CD14-positive monocyte (primary cell): ENCODE measurements around the gene TENM3. TPM values are rescaled to one million over a fixed set of nuclear protein-coding genes. Genes with fewer than 3 reads are reported as not detected.

Experiments used
- DNase-seq, 3 donors: peaks; one replicate each; pipeline ENCODE4 v3.0.0-alpha.2; 2011 to 2022
- H2AFZ ChIP-seq: 2 replicates; pipeline ENCODE4 v1.6.0; 2012; ENCODE audit warnings: mild to moderate bottlenecking, low read depth, low read length, inconsistent platforms; ENCODE audit not compliant: insufficient read depth, poor library complexity, severe bottlenecking
- H3K27ac ChIP-seq, 2 donors: 1 replicate in 1 of 2; 2 replicates in 1 of 2; pipeline ENCODE4 v1.5.1; 2012 to 2013; ENCODE audit warnings: low read length in 2 of 2, control low read depth in 1 of 2, inconsistent platforms in 1 of 2, low read depth in 1 of 2, mild to moderate bottlenecking in 1 of 2
- H3K27me3 ChIP-seq, 2 donors: one replicate each; pipeline versions ENCODE4 v1.6.0 to v1.6.1; 2011 to 2013; ENCODE audit warnings: low read length in 2 of 2; ENCODE audit not compliant: control insufficient read depth in 2 of 2, insufficient read depth in 2 of 2
- H3K36me3 ChIP-seq, 2 donors: replicated peaks in 1 of 2; 1 replicate in 1 of 2; 2 replicates in 1 of 2; pipeline versions ENCODE4 v1.5.1 to v1.6.1; 2012 to 2013; ENCODE audit warnings: low read length in 2 of 2, control low read depth in 1 of 2, inconsistent platforms in 1 of 2, mild to moderate bottlenecking in 1 of 2; ENCODE audit not compliant: insufficient read depth in 2 of 2, control insufficient read depth in 1 of 2
- H3K4me1 ChIP-seq, 2 donors: 1 replicate in 1 of 2; 2 replicates in 1 of 2; pipeline versions ENCODE4 v1.5.1 to v1.6.1; 2012 to 2013; ENCODE audit warnings: low read length in 2 of 2, control low read depth in 1 of 2, inconsistent platforms in 1 of 2, mild to moderate bottlenecking in 1 of 2, moderate library complexity in 1 of 2; ENCODE audit not compliant: insufficient read depth in 2 of 2, control insufficient read depth in 1 of 2
- H3K4me2 ChIP-seq: replicated peaks from 2 replicates; pipeline ENCODE3; 2012; ENCODE audit warnings: low read length, moderate library complexity, mild to moderate bottlenecking; ENCODE audit not compliant: poor library complexity, severe bottlenecking; ENCODE audit errors: extremely low read depth
- H3K4me3 ChIP-seq, 3 experiments: fragments of 200-600 bp in 1 of 3; sonication (generic) in 1 of 3; replicated peaks in 1 of 3; 1 replicate in 2 of 3; 2 replicates in 1 of 3; pipeline ENCODE4 v1.5.1; 2011 to 2013; ENCODE audit warnings: low read length in 3 of 3, mild to moderate bottlenecking in 3 of 3, control low read depth in 2 of 3, low read depth in 2 of 3, inconsistent platforms in 1 of 3, moderate library complexity in 1 of 3
- H3K79me2 ChIP-seq: 2 replicates; pipeline ENCODE4 v1.6.0; 2012; ENCODE audit warnings: mild to moderate bottlenecking, control low read depth, inconsistent platforms, low read length, moderate library complexity; ENCODE audit not compliant: insufficient read depth
- H3K9ac ChIP-seq: 2 replicates; pipeline ENCODE4 v1.6.0; 2017; ENCODE audit warnings: low read length, mild to moderate bottlenecking; ENCODE audit not compliant: insufficient read depth, poor library complexity, severe bottlenecking
- H3K9me3 ChIP-seq, 2 donors: replicated peaks in 1 of 2; 1 replicate in 1 of 2; 2 replicates in 1 of 2; pipeline versions ENCODE4 v1.5.1 to v1.6.1; 2012 to 2013; ENCODE audit warnings: low read length in 2 of 2, control low read depth in 1 of 2; ENCODE audit not compliant: control insufficient read depth in 1 of 2, insufficient read depth in 1 of 2
- H4K20me1 ChIP-seq: 2 replicates; pipeline ENCODE4 v1.6.0; 2012; ENCODE audit warnings: mild to moderate bottlenecking, low read length, control low read depth, moderate library complexity; ENCODE audit not compliant: insufficient read depth
- H3K27ac Mint-ChIP-seq, 7 donors: one replicate each; pipeline ENCODE4 v1.8.0; 2020; ENCODE audit warnings: mild to moderate bottlenecking in 7 of 7, mixed read lengths in 7 of 7, moderate library complexity in 6 of 7, inconsistent platforms in 2 of 7
- H3K27me3 Mint-ChIP-seq, 3 donors: one replicate each; pipeline ENCODE4 v1.8.0; 2021 to 2022; ENCODE audit warnings: low read depth in 3 of 3, mild to moderate bottlenecking in 3 of 3, mixed read lengths in 3 of 3, moderate library complexity in 3 of 3, inconsistent platforms in 1 of 3
- H3K36me3 Mint-ChIP-seq, 2 donors: one replicate each; pipeline ENCODE4 v1.8.0; 2020; ENCODE audit warnings: mixed read lengths in 2 of 2, inconsistent platforms in 1 of 2, mild to moderate bottlenecking in 1 of 2
- H3K4me1 Mint-ChIP-seq: one replicate; pipeline ENCODE4 v1.8.0; 2020; ENCODE audit warnings: mild to moderate bottlenecking, mixed read lengths
- H3K4me3 Mint-ChIP-seq, 2 donors: one replicate each; pipeline ENCODE4 v1.8.0; 2020; ENCODE audit warnings: mild to moderate bottlenecking in 2 of 2, mixed read lengths in 2 of 2, moderate library complexity in 1 of 2
- H3K9me3 Mint-ChIP-seq, 7 donors: one replicate each; pipeline ENCODE4 v1.8.0; 2020 to 2022; ENCODE audit warnings: mixed read lengths in 7 of 7, mild to moderate bottlenecking in 6 of 7, moderate library complexity in 6 of 7, inconsistent platforms in 2 of 7
- CTCF ChIP-seq: fragments of 200-600 bp; IDR thresholded peaks from one replicate; pipeline ENCODE4 v1.8.0; 2022; ENCODE audit warnings: antibody characterized with exemption, mild to moderate bottlenecking
- WGBS: methylation state at CpG from one replicate; pipeline ENCODE4 v1.1.5; 2013; ENCODE audit warnings: missing lambda C conversion rate; ENCODE audit not compliant: insufficient coverage; 5-methylcytosine and 5-hydroxymethylcytosine counted together
- intact Hi-C, 2 donors: fragments of 100-400 bp; cut with micrococcal nuclease; formaldehyde crosslinking; loops; one replicate each; pipeline versions ENCODE4 v1.15.0 to v1.15.1; 2023
- polyA plus RNA-seq, 3 donors: library from polyadenylated mRNA; depleted of rRNA in 1 of 3; unstranded in 2 of 3; stranded (reverse) in 1 of 3; fragments of 300-500 nt in 2 of 3; fragments of >200 nt in 1 of 3; fragmentation: Illumina TruSeq in 2 of 3; gene quantifications; 1 replicate in 2 of 3; 2 replicates in 1 of 3; pipeline ENCODE4 v1.2.3, GENCODE V29; 2012 to 2021

Gene TENM3
- polyA plus RNA-seq, 3 donors = not detected

GRCh38 chr4:182286035-182286434 lies 42.8 kb downstream of the TENM3 start:
- Mint-ChIP-seq H3K9me3 (peaks cover 3 to 10% (median 5%) of the 10 kb centered on the region in 7 donors), H3K27ac (no peak overlapping the region), H3K4me3 (no peak overlapping the region), H3K4me1 (no peaks in the 10 kb centered on the region), H3K27me3 (peaks cover 0 to 5% (median 0%) of the 10 kb centered on the region in 3 donors), H3K36me3 (no peaks in the 10 kb centered on the region)
- Histone ChIP-seq H3K36me3 (no peaks in the 10 kb centered on the region), H3K4me3 (no peak overlapping the region), H3K4me2 (no peak overlapping the region), H2AFZ (no peak overlapping the region), H3K9me3 (peaks cover 0 to 7% of the 10 kb centered on the region in 2 donors), H3K4me1 (no peaks in the 10 kb centered on the region), H3K27me3 (no peaks in the 10 kb centered on the region), H4K20me1 (no peaks in the 10 kb centered on the region), H3K27ac (no peak overlapping the region), H3K9ac (no peak overlapping the region), H3K79me2 (no peaks in the 10 kb centered on the region)
- TF ChIP-seq CTCF = no peak
- WGBS = 93% methylated on average over 3 of the region's 3 CpGs
- intact Hi-C loops = no loop called here
- DNase-seq = no peak

- H3K4me3 ChIP-seq = no peak overlapping the region
- H3K27me3 Mint-ChIP-seq = peaks cover 0 to 5% (median 0%) of the 10 kb centered on the region in 3 donors
- peaks cover 3 to 10% (median 5%) of the 10 kb centered on the region in 7 donors for H3K9me3 Mint-ChIP-seq
- peak overlapping the region in 1 of 2 donors; percentile 40 for H3K4me3 Mint-ChIP-seq
- H3K9me3 ChIP-seq = peaks cover 0 to 7% of the 10 kb centered on the region in 2 donors
- no peaks in the 10 kb centered on the region for H3K79me2 ChIP-seq
- intact Hi-C loops = no loop called here
- 78% methylated on average over 2 of the region's 7 CpGs for WGBS
- no peaks in the 10 kb centered on the region for H3K4me1 Mint-ChIP-seq
- H3K36me3 Mint-ChIP-seq = no peaks in the 10 kb centered on the region
- H3K4me1 ChIP-seq = no peaks in the 10 kb centered on the region
- DNase-seq = no peak
- H3K27ac Mint-ChIP-seq = no peak overlapping the region
- H3K36me3 ChIP-seq = no peaks in the 10 kb centered on the region
- H3K27ac ChIP-seq = no peak overlapping the region
- no peaks in the 10 kb centered on the region for H4K20me1 ChIP-seq
- no peak overlapping the region for H3K4me2 ChIP-seq
- H3K9ac ChIP-seq = no peak overlapping the region
- no peak overlapping the region for H2AFZ ChIP-seq
- no peaks in the 10 kb centered on the region for H3K27me3 ChIP-seq
- no peak for TF ChIP-seq CTCF
Measured at GRCh38 chr4:182286931-182287330, 43.7 kb downstream of the TENM3 start.
